GF-D8 (cell line): ENCODE results near the gene DMRT3.

Experiments used
- DNase-seq: peaks from one replicate; lab custom pipeline; 2025; lab: John Stamatoyannopoulos, UW

Gene DMRT3

GRCh38 chr9:976258-976942 lies at the start of gene DMRT3:
Gene DMRT3 (plus strand): TSS chr9:976655. CDS start chr9:977002, 347 bp downstream.
- no peak for DNase-seq

- DNase-seq = no peak
Observed at GRCh38 chr9:926976-927375, 49.5 kb upstream of the DMRT3 start.

DNA sequence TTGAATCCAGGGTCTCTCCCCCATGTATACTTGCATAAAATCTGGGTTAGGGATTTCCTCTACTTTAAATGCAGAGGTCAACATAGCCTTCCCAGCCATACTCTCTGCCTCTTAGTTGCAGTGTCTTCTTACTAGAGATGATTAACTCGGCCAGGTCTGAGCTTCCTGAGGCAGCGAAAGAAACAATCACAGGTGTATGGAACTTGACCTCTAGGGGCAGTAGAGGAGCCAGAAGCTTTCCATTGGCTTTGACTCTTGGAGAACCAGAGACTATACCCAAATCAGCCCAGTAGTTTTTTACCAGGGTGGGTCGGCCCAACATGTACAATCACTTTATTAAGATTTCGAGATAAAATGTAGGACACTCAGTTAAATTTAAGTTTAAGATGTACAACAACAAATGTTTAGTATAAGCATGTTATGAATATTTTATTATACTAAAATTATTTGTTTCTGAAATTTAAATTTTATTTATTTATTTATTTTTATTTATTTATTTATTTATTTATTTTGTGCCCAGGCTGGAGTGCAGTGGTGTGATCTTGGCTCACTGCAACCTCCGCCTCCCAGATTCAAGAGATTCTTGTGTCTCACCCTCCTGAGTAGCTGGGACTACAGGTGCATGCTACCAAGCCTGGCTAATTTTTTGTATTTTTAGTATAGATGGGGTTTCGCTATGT lies 48.0 kb upstream of the DMRT3 start:
- no peak for DNase-seq

DNA sequence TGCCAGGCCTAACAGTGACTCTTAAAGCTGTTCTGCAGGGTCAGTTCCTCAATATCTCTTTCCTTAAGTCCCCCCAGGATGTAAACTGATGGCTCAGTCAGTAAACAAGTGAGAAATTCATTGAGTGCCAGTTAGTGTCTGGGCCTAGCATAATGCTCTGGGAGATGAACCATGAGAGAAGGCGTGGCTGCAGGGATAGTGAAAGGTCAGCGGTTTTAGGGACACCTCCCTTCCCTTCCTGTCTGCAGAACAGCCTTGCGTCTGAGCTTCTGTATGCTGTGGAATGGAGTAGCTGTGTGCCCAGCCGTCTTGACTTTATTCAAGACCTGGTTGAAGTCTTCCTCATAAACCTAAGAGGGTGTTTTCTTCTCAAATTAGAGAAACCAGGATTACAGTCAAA lies 46.7 kb upstream of the DMRT3 start:
- DNase-seq = no peak

DNA sequence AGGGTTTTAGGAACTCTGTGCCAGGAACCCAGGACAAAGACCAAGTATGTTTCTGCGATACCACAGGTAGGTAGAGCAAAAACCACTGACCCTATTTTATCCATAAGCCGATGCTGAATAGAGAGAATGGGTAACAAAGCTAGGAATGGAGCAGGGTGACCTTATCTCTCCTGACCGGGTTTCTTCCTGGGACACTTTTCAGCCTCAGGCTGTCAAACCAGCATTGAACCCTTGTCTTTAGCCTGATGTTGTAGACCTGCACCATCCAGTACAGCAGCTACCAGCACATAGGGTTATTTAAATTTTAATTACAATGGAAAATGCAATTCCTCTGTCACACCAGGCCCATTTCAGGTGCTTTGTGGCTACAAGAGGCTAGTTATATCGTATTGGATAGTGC lies 43.1 kb upstream of the DMRT3 start:
- no peak for DNase-seq

DNA sequence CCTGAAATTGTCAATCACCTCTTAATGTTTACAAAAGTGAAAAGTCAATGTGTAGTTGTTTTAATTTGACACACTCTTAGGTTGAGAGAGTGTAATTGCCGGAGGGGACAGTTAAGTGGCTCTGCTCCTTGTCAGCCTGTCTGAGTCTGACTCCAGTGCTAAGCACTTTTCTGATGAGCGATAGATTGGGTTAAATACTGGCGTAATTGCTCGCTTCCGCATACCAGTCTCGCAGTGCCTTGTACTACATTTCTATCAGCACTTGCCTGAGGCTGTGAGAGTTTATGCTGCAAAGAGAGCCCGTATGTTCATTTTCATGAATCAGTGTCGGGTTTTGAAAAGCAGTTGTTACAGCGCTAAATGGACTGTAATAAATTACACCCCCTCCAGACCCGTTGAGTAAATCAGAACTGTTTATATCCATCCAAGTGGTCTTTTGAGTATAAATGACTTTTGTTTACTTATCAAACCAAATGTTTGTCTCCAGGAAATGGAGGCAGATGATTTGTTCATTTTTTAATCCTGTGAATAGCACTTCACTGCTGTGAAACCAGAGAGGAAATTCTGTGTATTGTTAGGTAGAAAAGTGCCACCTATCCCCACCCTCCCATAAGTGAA lies 41.0 kb upstream of the DMRT3 start:
- DNase-seq = no peak

DNA sequence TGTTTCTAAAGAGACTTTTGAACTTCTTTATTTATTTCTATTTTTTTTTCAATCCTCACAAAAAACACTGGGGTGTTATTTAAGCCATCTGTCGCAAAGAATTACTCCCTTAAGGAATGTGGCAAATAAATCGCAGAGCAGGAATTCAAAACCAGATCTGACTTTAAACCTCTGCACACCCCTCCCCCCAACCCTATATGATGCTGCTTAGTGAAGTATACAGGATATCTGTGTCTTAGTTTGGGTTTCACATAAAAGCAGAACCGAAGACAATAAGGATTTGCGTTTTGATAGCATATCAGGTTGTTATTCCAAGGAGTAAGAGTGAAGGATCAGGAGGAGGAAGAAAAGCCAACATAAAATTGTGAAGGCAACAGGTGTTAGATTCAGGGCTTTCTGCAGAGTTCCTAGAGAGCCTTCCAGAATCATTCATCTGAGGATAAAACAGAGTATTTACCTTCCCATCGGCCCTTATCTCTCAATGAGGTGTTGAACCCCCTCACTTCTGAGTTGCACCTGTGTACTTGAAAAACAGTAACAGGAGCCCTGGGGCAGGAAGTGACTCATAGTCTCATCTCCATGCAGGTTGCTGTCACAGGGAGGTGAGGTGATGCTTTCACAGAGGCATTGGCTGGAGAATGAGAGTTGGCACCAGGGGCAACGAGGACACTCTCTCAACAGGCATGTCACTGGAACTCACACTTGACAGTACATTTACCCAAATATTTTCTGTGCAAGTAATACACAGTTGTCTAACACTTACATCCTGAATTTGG lies 33.5 kb upstream of the DMRT3 start:
- no peak for DNase-seq

DNA sequence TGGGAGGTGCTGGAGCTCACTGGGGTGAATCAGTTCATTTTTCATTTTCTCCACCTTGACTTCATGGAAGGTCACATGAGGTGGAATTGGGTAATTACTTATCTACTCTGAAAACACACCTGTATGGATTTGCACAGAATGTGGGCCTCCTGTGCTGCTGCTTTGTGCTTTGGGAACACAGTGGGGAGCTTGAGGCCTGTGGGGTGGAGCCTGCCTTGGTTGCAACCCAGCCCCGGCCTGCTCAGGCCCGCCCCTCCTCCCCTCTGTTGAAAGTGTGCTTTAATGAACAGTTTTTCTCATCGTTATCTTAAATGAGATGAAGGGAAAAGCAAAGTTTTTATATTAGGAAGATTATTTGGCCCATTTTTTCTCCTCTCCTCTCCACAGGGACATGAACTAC lies 28.5 kb upstream of the DMRT3 start:
- no peak for DNase-seq

- no peak for DNase-seq
Observed at GRCh38 chr9:948497-948896, 28.0 kb upstream of the DMRT3 start.

- no peak for DNase-seq
Observed at GRCh38 chr9:950139-950538, 26.3 kb upstream of the DMRT3 start.

DNA sequence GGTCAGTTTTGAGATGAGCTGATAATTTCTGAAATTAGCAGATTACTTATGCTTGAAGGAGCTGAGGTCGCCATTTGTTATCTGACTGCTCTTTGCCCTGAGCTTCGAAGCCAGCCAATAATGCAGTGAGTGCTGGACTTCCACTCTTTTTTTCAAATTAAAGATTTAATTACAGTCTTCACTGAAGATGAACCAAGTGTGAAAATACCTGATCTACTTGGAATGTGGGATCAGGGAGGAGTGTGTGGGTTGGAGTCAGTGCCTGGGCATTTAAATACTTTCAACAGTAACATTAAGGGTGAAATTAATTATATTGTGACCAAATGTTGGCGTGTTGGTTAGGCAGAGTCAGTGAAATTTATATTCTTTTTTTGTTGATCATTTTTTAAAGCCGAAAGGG lies 23.9 kb upstream of the DMRT3 start:
- no peak for DNase-seq

GRCh38 chr9:959105-959504 lies 17.4 kb upstream of the DMRT3 start:
- DNase-seq = no peak

DNA sequence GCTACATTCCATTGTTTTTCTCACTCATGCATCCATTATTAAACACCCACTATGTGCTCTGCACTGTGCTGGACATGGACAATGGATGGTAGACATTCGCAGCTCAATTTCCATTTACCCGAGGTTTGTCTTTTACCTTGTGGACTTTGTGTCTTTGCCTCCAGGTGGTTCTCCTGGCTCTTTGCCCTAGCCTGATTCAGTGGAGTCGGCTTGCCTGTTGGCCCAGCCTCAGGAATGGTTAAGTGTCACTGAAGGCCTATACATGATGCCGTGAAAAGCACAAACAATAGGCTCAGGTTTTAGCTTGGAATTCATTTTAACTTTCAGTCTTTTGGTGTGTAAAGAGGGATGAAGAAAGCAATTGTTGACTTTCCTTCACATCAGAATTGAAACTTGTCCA lies 16.5 kb upstream of the DMRT3 start:
- no peak for DNase-seq

DNA sequence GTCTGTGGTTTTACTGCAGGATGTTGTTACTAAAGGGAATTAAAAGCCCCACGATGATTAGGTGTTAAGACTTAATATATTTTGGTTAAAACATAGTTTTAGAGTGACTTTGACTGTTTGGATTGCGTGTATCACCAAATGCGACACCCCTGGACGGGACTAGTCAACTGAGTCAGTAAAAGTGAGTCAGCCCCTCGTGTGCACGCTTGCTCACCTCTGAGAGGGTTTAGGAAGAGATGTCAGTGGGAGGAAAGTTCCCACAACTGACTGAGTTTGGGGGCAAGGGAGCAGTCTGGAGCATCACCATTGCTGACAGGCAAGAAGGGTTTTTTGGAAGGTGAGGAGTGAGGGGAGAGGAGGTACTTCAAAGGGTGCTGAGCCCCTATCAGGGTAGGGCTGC lies 14.4 kb upstream of the DMRT3 start:
- no peak for DNase-seq

DNA sequence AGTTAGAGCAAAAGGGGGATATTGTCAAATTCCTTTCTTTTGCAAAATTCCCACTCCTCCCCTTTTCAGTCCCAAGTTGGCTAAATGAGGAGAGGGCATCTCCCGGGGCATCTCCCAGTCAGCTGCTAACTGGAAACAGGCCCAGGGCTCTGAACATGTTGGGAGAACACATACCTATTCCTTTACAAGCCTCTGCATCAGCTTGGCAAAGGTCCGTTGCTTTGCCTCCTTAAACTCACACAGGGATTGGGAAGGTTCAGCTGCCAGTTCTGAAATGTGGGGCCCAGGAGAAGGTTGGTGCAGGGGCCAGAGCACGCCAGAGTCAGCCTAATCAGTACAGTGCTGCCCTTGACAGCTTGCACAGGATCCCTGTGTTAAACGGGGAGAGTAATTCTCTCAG lies 11.0 kb upstream of the DMRT3 start:
- DNase-seq = no peak

DNA sequence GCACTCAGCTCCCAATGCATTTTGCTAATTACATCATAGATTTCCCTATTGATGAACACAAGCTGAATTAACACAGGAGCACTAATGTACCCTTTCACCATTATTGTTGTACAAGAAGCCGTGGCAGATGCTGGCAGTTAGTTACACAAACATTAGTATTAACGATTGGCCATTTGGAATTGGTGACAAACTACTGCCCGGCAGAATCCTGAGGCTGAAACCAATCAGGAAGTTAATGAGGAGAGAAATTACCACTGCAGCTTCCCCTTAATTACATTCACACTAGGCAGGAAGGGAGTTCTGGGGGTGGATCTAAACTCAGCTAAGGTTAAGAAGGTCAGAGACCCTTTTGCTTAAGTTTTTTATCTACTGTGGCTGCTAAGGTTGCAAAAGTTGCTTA lies 9.6 kb upstream of the DMRT3 start:
- DNase-seq = no peak

GRCh38 chr9:967436-967835 lies 9.0 kb upstream of the DMRT3 start:
- DNase-seq = no peak

GRCh38 chr9:967903-968641 lies 8.4 kb upstream of the DMRT3 start:
- no peak for DNase-seq

GRCh38 chr9:969310-970150 lies 6.9 kb upstream of the DMRT3 start:
- DNase-seq = no peak

DNA sequence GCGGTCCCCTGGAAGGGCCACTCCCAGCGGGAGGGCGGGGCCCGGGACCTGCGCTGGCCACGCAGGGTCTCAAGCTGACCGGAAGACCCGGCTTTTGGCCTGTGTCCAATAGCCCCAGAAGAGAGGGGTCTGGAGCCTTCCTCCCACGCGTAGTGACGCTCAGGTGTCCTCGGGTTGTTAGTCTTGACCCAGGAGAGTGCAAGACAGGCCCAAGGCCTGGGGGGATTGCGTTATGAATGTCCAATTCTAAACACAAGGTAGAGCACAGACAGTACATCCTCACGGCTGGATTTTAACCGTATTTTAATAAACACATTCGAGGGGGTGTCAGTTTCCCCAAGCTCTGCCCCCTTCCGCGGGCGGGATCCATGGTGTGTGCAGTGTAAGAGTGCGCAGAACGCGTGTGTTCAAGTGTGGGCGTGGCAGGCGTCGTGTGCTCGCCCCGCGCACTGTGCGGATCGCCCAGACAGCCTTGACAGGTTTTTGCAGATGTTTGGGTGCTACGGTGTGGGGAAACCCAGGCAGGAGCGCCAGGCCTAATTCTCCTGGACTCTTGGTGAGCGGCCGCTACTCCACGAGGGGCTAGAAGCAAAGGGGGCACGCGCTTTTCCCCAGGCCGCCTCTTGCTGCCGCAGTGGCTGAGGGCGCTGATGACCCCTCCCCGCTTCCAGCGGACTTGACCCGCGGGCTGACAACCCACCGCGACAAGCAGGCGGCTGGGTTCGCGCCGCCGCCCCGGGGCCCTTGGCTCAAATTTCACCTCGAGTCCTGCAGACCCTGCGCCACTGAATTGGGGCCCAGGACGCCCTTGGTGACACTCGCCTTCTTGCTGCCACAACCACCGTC lies 6.1 kb upstream of the DMRT3 start:
- no peak for DNase-seq
